Measurements from ENCODE around the gene NUDCD3.

DNA sequence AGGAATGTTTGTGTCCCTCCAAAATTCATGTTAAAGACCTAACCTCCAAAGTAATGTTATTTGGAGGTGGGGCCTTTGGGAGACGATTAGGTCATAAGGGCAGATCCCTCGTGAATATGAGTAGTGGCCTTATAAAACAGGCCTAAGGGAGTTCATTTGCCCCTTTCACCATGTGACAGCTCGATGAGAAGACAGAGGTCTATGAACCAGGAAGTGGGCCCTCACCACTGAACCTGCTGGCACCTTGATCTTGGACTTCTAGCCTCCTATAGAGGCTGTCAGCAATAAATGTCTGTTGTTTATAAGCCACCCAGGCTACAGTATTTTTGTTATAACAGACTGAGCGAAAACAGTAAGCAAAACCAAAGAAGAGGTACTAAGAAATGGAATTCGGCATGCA is 14.1 kb downstream of the NUDCD3 start:
- no peak for TF ChIP-seq EZH2 (IDR thresholded peaks at IDR 0.05; ENCODE audit: borderline replicate concordance)
- TF ChIP-seq, protein P1, sequence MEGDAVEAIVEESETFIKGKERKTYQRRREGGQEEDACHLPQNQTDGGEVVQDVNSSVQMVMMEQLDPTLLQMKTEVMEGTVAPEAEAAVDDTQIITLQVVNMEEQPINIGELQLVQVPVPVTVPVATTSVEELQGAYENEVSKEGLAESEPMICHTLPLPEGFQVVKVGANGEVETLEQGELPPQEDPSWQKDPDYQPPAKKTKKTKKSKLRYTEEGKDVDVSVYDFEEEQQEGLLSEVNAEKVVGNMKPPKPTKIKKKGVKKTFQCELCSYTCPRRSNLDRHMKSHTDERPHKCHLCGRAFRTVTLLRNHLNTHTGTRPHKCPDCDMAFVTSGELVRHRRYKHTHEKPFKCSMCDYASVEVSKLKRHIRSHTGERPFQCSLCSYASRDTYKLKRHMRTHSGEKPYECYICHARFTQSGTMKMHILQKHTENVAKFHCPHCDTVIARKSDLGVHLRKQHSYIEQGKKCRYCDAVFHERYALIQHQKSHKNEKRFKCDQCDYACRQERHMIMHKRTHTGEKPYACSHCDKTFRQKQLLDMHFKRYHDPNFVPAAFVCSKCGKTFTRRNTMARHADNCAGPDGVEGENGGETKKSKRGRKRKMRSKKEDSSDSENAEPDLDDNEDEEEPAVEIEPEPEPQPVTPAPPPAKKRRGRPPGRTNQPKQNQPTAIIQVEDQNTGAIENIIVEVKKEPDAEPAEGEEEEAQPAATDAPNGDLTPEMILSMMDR (IDR thresholded peaks at IDR 0.05; ENCODE audit: poor library complexity), result no peak
